Measurements from ENCODE around the gene ADAT3.

Gene ADAT3

GRCh38 chr19:1917926-1918325 lies 12.7 kb downstream of the ADAT3 start:
- no peak for DNase-seq

- no peak for DNase-seq
These were observed 13.8 kb downstream of the ADAT3 start for GRCh38 chr19:1918975-1919374.

GRCh38 chr19:1920644-1921043 lies 15.4 kb downstream of the ADAT3 start:
- no peak for DNase-seq

- DNase-seq = no peak
These were observed 16.1 kb downstream of the ADAT3 start for GRCh38 chr19:1921326-1921725.

GRCh38 chr19:1921825-1922224 lies 16.6 kb downstream of the ADAT3 start:
- no peak for DNase-seq

GRCh38 chr19:1922803-1923202 lies 17.6 kb downstream of the ADAT3 start:
- no peak for DNase-seq

GRCh38 chr19:1923319-1923718 lies 18.1 kb downstream of the ADAT3 start:
- DNase-seq = no peak

GRCh38 chr19:1924320-1924961 lies 19.2 kb downstream of the ADAT3 start:
- no peak for DNase-seq

- no peak for DNase-seq
These were observed 20.3 kb downstream of the ADAT3 start for GRCh38 chr19:1925544-1925943.

- peak; percentile 60 for DNase-seq
These were observed 24.0 kb downstream of the ADAT3 start for GRCh38 chr19:1929021-1929742.

- DNase-seq = no peak
These were observed 26.2 kb downstream of the ADAT3 start for GRCh38 chr19:1931445-1931844.

- no peak for DNase-seq
These were observed 27.2 kb downstream of the ADAT3 start for GRCh38 chr19:1932395-1932794.

- no peak for DNase-seq
These were observed 28.0 kb downstream of the ADAT3 start for GRCh38 chr19:1933244-1933643.

- no peak for DNase-seq
These were observed 28.7 kb downstream of the ADAT3 start for GRCh38 chr19:1933942-1934341.

GRCh38 chr19:1935484-1936208 lies 30.4 kb downstream of the ADAT3 start:
- DNase-seq = no peak

- DNase-seq = no peak
These were observed 31.2 kb downstream of the ADAT3 start for GRCh38 chr19:1936430-1936829.

GRCh38 chr19:1936916-1937610 lies 31.9 kb downstream of the ADAT3 start:
- no peak for DNase-seq

GRCh38 chr19:1938071-1938470 lies 32.9 kb downstream of the ADAT3 start:
- no peak for DNase-seq

GRCh38 chr19:1941146-1942077 lies 36.2 kb downstream of the ADAT3 start, which contains the start of gene CSNK1G2:
Gene CSNK1G2, plus strand, starts transcription at chr19:1941172. Its CDS starts 28,601 bp downstream, at chr19:1969773.
- no peak for DNase-seq

GRCh38 chr19:1942078-1942933 lies 37.1 kb downstream of the ADAT3 start:
- DNase-seq = peak; percentile 67

- no peak for DNase-seq
These were observed 37.8 kb downstream of the ADAT3 start for GRCh38 chr19:1942934-1943555.
